ENCODE results near the gene OR13A1. TPM values are rescaled to one million over a fixed set of nuclear protein-coding genes. Genes with fewer than 3 reads are reported as not detected.

Gene OR13A1
- total RNA-seq, 1 experiment from 2014 or later = 0.15 TPM

DNA sequence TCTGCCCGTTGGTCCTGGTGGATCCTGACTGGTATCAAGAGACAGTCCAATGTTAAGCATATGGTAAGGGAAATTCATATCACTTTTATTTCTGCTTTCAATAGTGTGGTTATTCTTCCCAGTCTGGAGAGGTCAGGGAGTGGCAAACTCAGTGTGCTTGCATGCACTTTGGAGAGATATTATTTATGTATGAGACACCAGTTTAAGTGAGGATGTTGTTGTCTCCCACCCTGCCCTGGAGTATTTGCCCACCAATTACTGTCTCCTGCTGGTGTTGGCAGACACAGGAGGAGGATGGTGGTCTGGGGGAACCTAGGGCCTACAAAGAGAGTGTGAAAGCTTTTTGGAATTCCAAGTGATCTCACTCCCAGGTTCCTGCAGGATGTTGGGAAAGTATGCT is 59.7 kb downstream of the OR13A1 start:
- no peaks in the 10 kb centered on the region for H3K36me3 Mint-ChIP-seq
- H3K9me3 Mint-ChIP-seq = peaks cover 12% of the 10 kb centered on the region
- ChIA-PET POLR2A (no interaction called here), CTCF (no interaction called here)
- no peak for ATAC-seq
- H3K27ac Mint-ChIP-seq = no peak overlapping the region
- H3K4me1 Mint-ChIP-seq = no peaks in the 10 kb centered on the region
- H3K4me3 Mint-ChIP-seq = no peak overlapping the region
- TF ChIP-seq, protein P1, sequence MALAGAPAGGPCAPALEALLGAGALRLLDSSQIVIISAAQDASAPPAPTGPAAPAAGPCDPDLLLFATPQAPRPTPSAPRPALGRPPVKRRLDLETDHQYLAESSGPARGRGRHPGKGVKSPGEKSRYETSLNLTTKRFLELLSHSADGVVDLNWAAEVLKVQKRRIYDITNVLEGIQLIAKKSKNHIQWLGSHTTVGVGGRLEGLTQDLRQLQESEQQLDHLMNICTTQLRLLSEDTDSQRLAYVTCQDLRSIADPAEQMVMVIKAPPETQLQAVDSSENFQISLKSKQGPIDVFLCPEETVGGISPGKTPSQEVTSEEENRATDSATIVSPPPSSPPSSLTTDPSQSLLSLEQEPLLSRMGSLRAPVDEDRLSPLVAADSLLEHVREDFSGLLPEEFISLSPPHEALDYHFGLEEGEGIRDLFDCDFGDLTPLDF (CRISPR knock-in tag; IDR thresholded peaks at IDR 0.05) = no peak
- H3K27me3 Mint-ChIP-seq (ENCODE audit: low read depth) = peaks cover 3% of the 10 kb centered on the region
- no peak for DNase-seq (ENCODE audit: low spot score)

DNA sequence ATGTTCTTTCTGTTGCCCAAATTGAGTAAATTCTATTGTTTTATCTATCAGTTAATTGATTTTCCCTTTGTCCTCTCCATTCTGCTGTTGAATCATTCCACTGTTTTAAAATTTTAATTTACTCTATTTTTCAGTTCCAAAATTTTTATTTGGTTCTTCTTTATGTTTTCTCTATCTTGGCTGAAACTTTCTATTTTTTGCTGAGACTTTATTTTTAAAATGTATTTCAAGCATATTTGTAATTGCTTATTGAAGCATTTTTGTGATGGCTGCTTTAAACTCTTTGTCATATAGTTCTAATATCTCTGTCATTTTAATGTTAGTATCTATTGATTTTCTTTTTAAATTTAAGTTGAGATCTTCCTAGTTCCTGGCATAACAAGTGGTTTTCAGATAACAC is 60.5 kb downstream of the OR13A1 start:
- ATAC-seq (no peak), DNase-seq (ENCODE audit: low spot score) (no peak)
- H3K9me3 Mint-ChIP-seq = peaks cover 13% of the 10 kb centered on the region
- H3K36me3 Mint-ChIP-seq = no peaks in the 10 kb centered on the region
- no peak overlapping the region for H3K27ac Mint-ChIP-seq
- H3K4me1 Mint-ChIP-seq = no peaks in the 10 kb centered on the region
- TF ChIP-seq, protein P2, sequence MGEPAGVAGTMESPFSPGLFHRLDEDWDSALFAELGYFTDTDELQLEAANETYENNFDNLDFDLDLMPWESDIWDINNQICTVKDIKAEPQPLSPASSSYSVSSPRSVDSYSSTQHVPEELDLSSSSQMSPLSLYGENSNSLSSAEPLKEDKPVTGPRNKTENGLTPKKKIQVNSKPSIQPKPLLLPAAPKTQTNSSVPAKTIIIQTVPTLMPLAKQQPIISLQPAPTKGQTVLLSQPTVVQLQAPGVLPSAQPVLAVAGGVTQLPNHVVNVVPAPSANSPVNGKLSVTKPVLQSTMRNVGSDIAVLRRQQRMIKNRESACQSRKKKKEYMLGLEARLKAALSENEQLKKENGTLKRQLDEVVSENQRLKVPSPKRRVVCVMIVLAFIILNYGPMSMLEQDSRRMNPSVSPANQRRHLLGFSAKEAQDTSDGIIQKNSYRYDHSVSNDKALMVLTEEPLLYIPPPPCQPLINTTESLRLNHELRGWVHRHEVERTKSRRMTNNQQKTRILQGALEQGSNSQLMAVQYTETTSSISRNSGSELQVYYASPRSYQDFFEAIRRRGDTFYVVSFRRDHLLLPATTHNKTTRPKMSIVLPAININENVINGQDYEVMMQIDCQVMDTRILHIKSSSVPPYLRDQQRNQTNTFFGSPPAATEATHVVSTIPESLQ (CRISPR knock-in tag; IDR thresholded peaks at IDR 0.05) = no peak
- no peak for TF ChIP-seq ZNF232 (CRISPR knock-in tag; IDR thresholded peaks at IDR 0.05)
- no peak for TF ChIP-seq HMGXB4 (CRISPR knock-in tag; IDR thresholded peaks at IDR 0.05)
- TF ChIP-seq, protein P1 (CRISPR knock-in tag; IDR thresholded peaks at IDR 0.05) = no peak
- H3K27me3 Mint-ChIP-seq (ENCODE audit: low read depth) = peaks cover 3% of the 10 kb centered on the region
- CTCF ChIA-PET = no interaction called here
- H3K4me3 Mint-ChIP-seq = no peak overlapping the region
- POLR2A ChIA-PET = no interaction called here

- H3K4me1 Mint-ChIP-seq = peaks cover 3% of the 10 kb centered on the region; the same call in 1 of the 2 replicates
- CTCF ChIA-PET = interaction anchor here (1.2 kb wide), 1 partner anchor 18 kb away, joined by 4 read pairs; no protein-coding TSS in a partner anchor
- H3K4me3 Mint-ChIP-seq = no peak overlapping the region
- ATAC-seq = no peak; the same call in 1 of the 2 replicates
- H3K27ac Mint-ChIP-seq = no peak overlapping the region
- H3K9me3 Mint-ChIP-seq = peaks cover 7% of the 10 kb centered on the region; the same call in 1 of the 2 replicates
- DNase-seq (ENCODE audit: low spot score) = no peak
- TF ChIP-seq ZBTB21 (CRISPR knock-in tag; IDR thresholded peaks at IDR 0.05; ENCODE audit: borderline replicate concordance) = no peak
- TF ChIP-seq ZNF416 (CRISPR knock-in tag; IDR thresholded peaks at IDR 0.05) = no peak
- TF ChIP-seq, protein P3, sequence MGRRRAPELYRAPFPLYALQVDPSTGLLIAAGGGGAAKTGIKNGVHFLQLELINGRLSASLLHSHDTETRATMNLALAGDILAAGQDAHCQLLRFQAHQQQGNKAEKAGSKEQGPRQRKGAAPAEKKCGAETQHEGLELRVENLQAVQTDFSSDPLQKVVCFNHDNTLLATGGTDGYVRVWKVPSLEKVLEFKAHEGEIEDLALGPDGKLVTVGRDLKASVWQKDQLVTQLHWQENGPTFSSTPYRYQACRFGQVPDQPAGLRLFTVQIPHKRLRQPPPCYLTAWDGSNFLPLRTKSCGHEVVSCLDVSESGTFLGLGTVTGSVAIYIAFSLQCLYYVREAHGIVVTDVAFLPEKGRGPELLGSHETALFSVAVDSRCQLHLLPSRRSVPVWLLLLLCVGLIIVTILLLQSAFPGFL (CRISPR knock-in tag; IDR thresholded peaks at IDR 0.05; ENCODE audit: borderline replicate concordance) = no peak
- TF ChIP-seq ATF3 (CRISPR knock-in tag; conservative IDR thresholded peaks at IDR 0.05) = no peak
- no peak for TF ChIP-seq ZNF232 (CRISPR knock-in tag; IDR thresholded peaks at IDR 0.05)
- TF ChIP-seq, protein P4, sequence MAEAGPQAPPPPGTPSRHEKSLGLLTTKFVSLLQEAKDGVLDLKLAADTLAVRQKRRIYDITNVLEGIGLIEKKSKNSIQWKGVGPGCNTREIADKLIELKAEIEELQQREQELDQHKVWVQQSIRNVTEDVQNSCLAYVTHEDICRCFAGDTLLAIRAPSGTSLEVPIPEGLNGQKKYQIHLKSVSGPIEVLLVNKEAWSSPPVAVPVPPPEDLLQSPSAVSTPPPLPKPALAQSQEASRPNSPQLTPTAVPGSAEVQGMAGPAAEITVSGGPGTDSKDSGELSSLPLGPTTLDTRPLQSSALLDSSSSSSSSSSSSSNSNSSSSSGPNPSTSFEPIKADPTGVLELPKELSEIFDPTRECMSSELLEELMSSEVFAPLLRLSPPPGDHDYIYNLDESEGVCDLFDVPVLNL (CRISPR knock-in tag; IDR thresholded peaks at IDR 0.05; ENCODE audit: borderline replicate concordance, low read depth) = no peak
- TF ChIP-seq, protein P5, sequence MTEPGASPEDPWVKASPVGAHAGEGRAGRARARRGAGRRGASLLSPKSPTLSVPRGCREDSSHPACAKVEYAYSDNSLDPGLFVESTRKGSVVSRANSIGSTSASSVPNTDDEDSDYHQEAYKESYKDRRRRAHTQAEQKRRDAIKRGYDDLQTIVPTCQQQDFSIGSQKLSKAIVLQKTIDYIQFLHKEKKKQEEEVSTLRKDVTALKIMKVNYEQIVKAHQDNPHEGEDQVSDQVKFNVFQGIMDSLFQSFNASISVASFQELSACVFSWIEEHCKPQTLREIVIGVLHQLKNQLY (CRISPR knock-in tag; IDR thresholded peaks at IDR 0.05) = no peak
- TF ChIP-seq CBFB (CRISPR knock-in tag; IDR thresholded peaks at IDR 0.05; ENCODE audit: low read depth) = no peak
- no peak for TF ChIP-seq GTF2I (CRISPR knock-in tag; conservative IDR thresholded peaks at IDR 0.05)
- TF ChIP-seq TEAD4 (CRISPR knock-in tag; IDR thresholded peaks at IDR 0.05) = no peak
- TF ChIP-seq USF2 (CRISPR knock-in tag; IDR thresholded peaks at IDR 0.05) = no peak
- peaks cover 9% of the 10 kb centered on the region for H3K27me3 Mint-ChIP-seq (ENCODE audit: low read depth)
- no peaks in the 10 kb centered on the region for H3K36me3 Mint-ChIP-seq
- POLR2A ChIA-PET = no interaction called here
These were observed 62.1 kb downstream of the OR13A1 start for GRCh38 chr10:45253183-45253914.
